GM06990 (cell line): Measurements from ENCODE around the gene NEK7.

ENCODE experiments used
- DNase-seq: peaks from one replicate; pipeline ENCODE4 v3.0.0-alpha.2; 2011; ENCODE audit not compliant: insufficient read length; ENCODE audit errors: extremely low read depth
- H3K27me3 ChIP-seq: replicated peaks from 2 replicates; pipeline ENCODE4 v1.6.0; 2011; ENCODE audit warnings: low read length; ENCODE audit not compliant: control insufficient read depth, insufficient read depth
- H3K36me3 ChIP-seq: 2 replicates; pipeline ENCODE4 v1.5.1; 2011; ENCODE audit warnings: low read length; ENCODE audit not compliant: control insufficient read depth, insufficient read depth
- H3K4me3 ChIP-seq: replicated peaks from 2 replicates; pipeline ENCODE4 v1.5.1; 2011; ENCODE audit warnings: low read depth, mild to moderate bottlenecking, control low read depth, low read length
- TF ChIP-seq, protein P1 (sequence below): IDR thresholded peaks from 2 replicates; pipeline ENCODE4 v1.5.1; 2011; ENCODE audit warnings: low read length, control low read depth, mild to moderate bottlenecking, inconsistent platforms; ENCODE audit not compliant: insufficient read depth, poor library complexity, severe bottlenecking

Gene NEK7

DNA sequence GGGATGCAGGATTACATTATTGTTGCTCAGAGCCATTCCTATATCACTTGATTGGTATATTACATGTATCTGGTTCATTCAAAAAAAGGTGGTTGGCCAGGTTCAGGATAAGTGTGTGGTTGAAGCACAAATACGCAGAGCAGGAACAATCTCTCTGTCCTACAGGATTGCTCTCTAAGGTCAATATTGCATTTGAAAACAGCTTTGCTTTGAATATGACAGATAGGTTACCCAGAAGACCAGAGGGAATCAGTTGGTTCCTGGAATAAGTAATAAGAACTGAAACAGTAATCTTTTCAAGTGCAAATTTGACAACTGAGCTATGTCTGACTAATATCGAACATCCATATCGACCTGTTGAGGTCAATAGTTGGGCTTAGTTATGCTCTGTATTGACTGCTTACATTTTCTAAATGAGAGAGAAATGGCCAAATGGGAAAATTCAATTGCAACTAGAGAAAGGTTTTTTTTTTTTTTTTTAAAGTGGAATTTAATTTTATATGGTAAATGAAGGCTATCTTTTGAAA, 206.9 kb downstream of the NEK7 start:
- Histone ChIP-seq H3K4me3 (no peak overlapping the region), H3K27me3 (no peaks in the 10 kb centered on the region), H3K36me3 (no peaks in the 10 kb centered on the region)
- DNase-seq: peak; percentile 11
- TF ChIP-seq, protein P1, sequence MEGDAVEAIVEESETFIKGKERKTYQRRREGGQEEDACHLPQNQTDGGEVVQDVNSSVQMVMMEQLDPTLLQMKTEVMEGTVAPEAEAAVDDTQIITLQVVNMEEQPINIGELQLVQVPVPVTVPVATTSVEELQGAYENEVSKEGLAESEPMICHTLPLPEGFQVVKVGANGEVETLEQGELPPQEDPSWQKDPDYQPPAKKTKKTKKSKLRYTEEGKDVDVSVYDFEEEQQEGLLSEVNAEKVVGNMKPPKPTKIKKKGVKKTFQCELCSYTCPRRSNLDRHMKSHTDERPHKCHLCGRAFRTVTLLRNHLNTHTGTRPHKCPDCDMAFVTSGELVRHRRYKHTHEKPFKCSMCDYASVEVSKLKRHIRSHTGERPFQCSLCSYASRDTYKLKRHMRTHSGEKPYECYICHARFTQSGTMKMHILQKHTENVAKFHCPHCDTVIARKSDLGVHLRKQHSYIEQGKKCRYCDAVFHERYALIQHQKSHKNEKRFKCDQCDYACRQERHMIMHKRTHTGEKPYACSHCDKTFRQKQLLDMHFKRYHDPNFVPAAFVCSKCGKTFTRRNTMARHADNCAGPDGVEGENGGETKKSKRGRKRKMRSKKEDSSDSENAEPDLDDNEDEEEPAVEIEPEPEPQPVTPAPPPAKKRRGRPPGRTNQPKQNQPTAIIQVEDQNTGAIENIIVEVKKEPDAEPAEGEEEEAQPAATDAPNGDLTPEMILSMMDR: no peak

DNA sequence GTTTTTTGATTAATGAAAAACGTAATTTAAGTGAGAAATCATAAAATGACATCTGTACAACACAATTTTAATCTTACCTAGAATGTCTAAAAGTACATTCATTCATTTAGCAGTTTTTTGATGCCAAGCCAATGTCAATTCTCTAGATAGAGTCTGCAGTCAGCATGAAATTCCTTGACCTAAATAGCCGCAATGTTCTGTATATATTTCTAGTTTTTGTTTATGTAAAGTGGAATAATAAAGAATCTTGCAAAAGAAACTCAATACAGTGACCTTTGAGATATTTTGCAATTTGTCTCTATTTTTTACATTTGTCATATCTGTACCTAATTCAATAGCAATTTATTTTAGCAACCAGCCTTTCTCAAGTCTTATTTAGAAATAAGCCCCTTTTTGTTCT, 207.7 kb downstream of the NEK7 start:
- no peak overlapping the region for H3K4me3 ChIP-seq
- DNase-seq: no peak
- no peaks in the 10 kb centered on the region for H3K27me3 ChIP-seq
- TF ChIP-seq, protein P1: no peak
- H3K36me3 ChIP-seq: no peaks in the 10 kb centered on the region

DNA sequence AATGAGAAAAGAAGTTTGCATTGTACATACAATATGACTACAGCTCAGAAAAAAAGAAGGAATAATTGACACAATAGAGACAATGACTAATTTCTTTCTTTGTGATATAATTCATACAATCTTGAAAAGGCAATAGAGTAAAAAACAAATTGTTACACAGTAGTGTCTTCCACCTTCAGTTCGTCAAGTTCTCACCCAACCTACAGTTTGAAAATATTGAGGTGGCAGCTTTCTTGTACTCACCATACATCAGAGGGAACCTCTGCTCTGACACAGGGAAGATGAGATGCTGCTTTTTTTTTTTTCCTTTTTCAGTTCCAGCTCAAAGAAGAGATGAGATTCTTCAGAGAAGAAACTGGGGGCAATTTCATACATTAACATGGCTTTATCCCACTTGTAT, 210.5 kb downstream of the NEK7 start:
- no peaks in the 10 kb centered on the region for H3K36me3 ChIP-seq
- no peak for DNase-seq
- no peaks in the 10 kb centered on the region for H3K27me3 ChIP-seq
- TF ChIP-seq, protein P1: no peak
- H3K4me3 ChIP-seq: no peak overlapping the region

DNA sequence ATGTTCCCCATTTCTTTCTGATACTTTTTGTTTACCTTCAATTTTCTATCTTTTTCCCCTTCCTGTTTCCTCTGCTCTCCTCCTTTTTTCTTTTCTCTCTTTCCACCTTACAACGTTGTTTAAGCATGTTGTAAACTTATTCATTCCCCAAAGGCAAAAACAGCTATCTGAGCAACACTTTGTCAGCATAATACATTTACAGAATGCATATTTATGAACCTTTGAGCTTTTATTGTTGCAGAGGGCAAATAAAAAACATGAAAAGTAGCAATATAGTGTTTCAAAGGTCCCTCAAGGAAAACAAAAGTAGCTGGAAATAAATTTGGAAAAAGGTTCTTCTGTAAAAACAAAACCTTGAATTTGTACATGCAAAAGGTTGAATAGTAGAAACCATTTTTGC, 214.2 kb downstream of the NEK7 start:
- DNase-seq: no peak
- Histone ChIP-seq H3K36me3 (no peaks in the 10 kb centered on the region), H3K4me3 (no peak overlapping the region), H3K27me3 (no peaks in the 10 kb centered on the region)
- TF ChIP-seq, protein P1: no peak
